PC-9 (cell line): Measurements from ENCODE around the gene TSTD2.

Experiments used
- CTCF ChIP-seq: fragments of 200-600 bp; sonication (generic); conservative IDR thresholded peaks from 2 replicates; pipeline ENCODE4 v1.6.1; 2017; ENCODE audit warnings: mixed run types, antibody characterized with exemption, mild to moderate bottlenecking, moderate library complexity
- EZH2 ChIP-seq: fragments of 200-600 bp; sonication (generic); IDR thresholded peaks from 2 replicates; pipeline ENCODE4 v1.8.0; 2017; ENCODE audit warnings: antibody characterized with exemption, low read depth

GRCh38 chr9:97570899-97571298, 62.3 kb downstream of the TSTD2 start:
- TF ChIP-seq EZH2 (no peak), CTCF (no peak)
